AG04450 (cell line): ENCODE results near the gene COPS7A. TPM values are rescaled to one million over a fixed set of nuclear protein-coding genes. Genes with fewer than 3 reads are reported as not detected.
"Not testable (repeated sequence)": the region's sequence is repeated elsewhere in the genome, so short reads cannot be mapped to it uniquely, and the experiment has no call there.

ENCODE experiments used
- CTCF ChIA-PET: fragments of 300-600, 350-600 bp; formaldehyde crosslinking; extraction: SDS; loops from one replicate; lab custom pipeline; 2022; ENCODE audit warnings: antibody characterized with exemption, inconsistent platforms; lab: Charles Lee
- POLR2A ChIA-PET: fragments of 350-600 bp; formaldehyde crosslinking; extraction: SDS; loops from one replicate; lab custom pipeline; 2021; ENCODE audit warnings: antibody characterized with exemption, inconsistent platforms; lab: Yijun Ruan, JAX
- DNase-seq: peaks from one replicate; pipeline ENCODE4 v3.0.0-alpha.2; 2011; ENCODE audit warnings: low read depth, low spot score
- H3K27ac ChIP-seq: one replicate; pipeline ENCODE4 v1.5.1; 2012; ENCODE audit warnings: low read depth, low read length, control low read depth
- H3K27me3 ChIP-seq: one replicate; pipeline ENCODE4 v1.6.0; 2012; ENCODE audit warnings: low read length; ENCODE audit not compliant: control insufficient read depth, insufficient read depth
- H3K4me3 ChIP-seq: 2 replicates; pipeline ENCODE4 v1.5.1; 2011; ENCODE audit warnings: mild to moderate bottlenecking, low read depth, low read length, control low read depth
- H3K9me3 ChIP-seq: 2 replicates; pipeline ENCODE4 v1.5.1; 2012; ENCODE audit warnings: low read length; ENCODE audit not compliant: control insufficient read depth, insufficient read depth
- CTCF ChIP-seq: IDR thresholded peaks from 2 replicates; pipeline ENCODE4 v1.5.1; 2011; ENCODE audit warnings: low read depth, low read length, control low read depth, inconsistent platforms
- polyA plus RNA-seq: library from polyadenylated mRNA; depleted of rRNA; stranded (reverse); fragments of >200 nt; gene quantifications from 2 replicates; pipeline ENCODE4 v1.2.3, GENCODE V29; 2011

COPS7A gene
- polyA plus RNA-seq, 1 experiment, result 93.2 TPM

- Histone ChIP-seq H3K4me3 (no peak overlapping the region), H3K27me3 (no peaks in the 10 kb centered on the region), H3K27ac (no peak overlapping the region), H3K9me3 (no peaks in the 10 kb centered on the region)
- TF ChIP-seq CTCF, result no peak
- CTCF ChIA-PET, result interaction anchor here (0.6 to 3.8 kb wide), 2 partner anchors 10 to 33 kb away, joined by 5 to 24 read pairs; partner anchors contain the start of gene MLF2
- no peak for DNase-seq
- POLR2A ChIA-PET, result interaction anchor here (1.2 kb wide), 1 partner anchor 24 kb away, joined by 3 read pairs; the partner anchor contains the start of gene PTMS
These were observed 19.0 kb downstream of the COPS7A start for GRCh38 chr12:6742834-6743233.

GRCh38 chr12:6743300-6743699 is 19.5 kb downstream of the COPS7A start:
- ChIA-PET POLR2A (interaction anchor here (1.2 kb wide), 1 partner anchor 23 kb away, joined by 3 read pairs; the partner anchor contains the start of gene PTMS), CTCF (interaction anchor here (0.6 to 3.8 kb wide), 2 partner anchors 10 to 33 kb away, joined by 5 to 24 read pairs; partner anchors contain the start of gene MLF2)
- H3K27ac ChIP-seq, H3K9me3 ChIP-seq, DNase-seq, H3K27me3 ChIP-seq, H3K4me3 ChIP-seq: not testable (repeated sequence)

GRCh38 chr12:6745741-6746525 is 22.1 kb downstream of the COPS7A start:
- Histone ChIP-seq H3K27me3 (no peaks in the 10 kb centered on the region), H3K4me3 (no peak overlapping the region), H3K9me3 (no peaks in the 10 kb centered on the region; the same call in 1 of the 2 replicates), H3K27ac (no peak overlapping the region)
- CTCF ChIA-PET, result interaction anchor here (3.8 kb wide), 1 partner anchor 7 kb away, joined by 24 read pairs; the partner anchor contains the start of gene MLF2
- no peak for TF ChIP-seq CTCF
- POLR2A ChIA-PET, result interaction anchor here (0.6 to 1.1 kb wide), 2 partner anchors 10 to 57 kb away, joined by 4 to 6 read pairs; partner anchors contain the start of gene ZNF384
- no peak for DNase-seq

- H3K9me3 ChIP-seq, result no peaks in the 10 kb centered on the region; the same call in 1 of the 2 replicates
- CTCF ChIA-PET, result no interaction called here
- no peaks in the 10 kb centered on the region for H3K27me3 ChIP-seq
- no peak for DNase-seq
- no peak overlapping the region for H3K4me3 ChIP-seq
- no peak for TF ChIP-seq CTCF
- no peak overlapping the region for H3K27ac ChIP-seq
- POLR2A ChIA-PET, result interaction anchor here (1.4 kb wide), 1 partner anchor 23 kb away, joined by 8 read pairs; the partner anchor contains the start of gene COPS7A
These were observed 23.4 kb downstream of the COPS7A start for GRCh38 chr12:6747216-6747615.

GRCh38 chr12:6748761-6749160 is 24.9 kb downstream of the COPS7A start:
- ChIA-PET CTCF (no interaction called here), POLR2A (no interaction called here)
- Histone ChIP-seq H3K9me3 (no peaks in the 10 kb centered on the region; the same call in 1 of the 2 replicates), H3K27ac (no peak overlapping the region), H3K4me3 (no peak overlapping the region), H3K27me3 (no peaks in the 10 kb centered on the region)
- DNase-seq, result no peak
- TF ChIP-seq CTCF, result no peak
